Ishikawa (cell line): ENCODE data around the gene CACNA2D3.

ENCODE experiments used
- CEBPB ChIP-seq: IDR thresholded peaks from 2 replicates; pipeline ENCODE4 v1.6.1; 2012
- FOXM1 ChIP-seq: IDR thresholded peaks from 2 replicates; pipeline ENCODE4 v1.6.1; 2012; ENCODE audit warnings: low read depth, borderline replicate concordance
- RAD21 ChIP-seq: IDR thresholded peaks from 2 replicates; pipeline ENCODE4 v1.6.1; 2012; ENCODE audit warnings: low read depth
- TCF12 ChIP-seq: IDR thresholded peaks from 2 replicates; pipeline ENCODE4 v1.6.1; 2012; ENCODE audit warnings: low read depth

DNA sequence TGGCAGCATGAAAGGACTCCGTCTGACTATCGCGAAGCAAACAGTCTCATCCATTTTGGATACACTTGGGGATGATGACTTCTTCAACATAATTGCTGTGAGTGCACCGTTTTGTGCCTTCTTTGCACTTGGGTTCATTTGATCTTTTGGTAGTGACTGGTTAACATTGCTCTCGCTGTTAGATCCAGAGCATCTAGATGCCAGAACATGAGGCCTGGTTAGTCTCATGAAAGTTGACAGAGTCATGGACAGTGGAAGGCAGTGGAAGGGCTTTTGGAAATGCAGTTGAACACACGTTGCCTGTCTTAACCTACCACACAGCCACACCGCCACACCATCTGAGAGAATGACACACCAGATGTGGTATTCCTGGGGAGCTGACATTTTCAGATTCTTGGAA is 447.7 kb downstream of the CACNA2D3 start:
- TF ChIP-seq RAD21 (no peak), FOXM1 (no peak), TCF12 (no peak), CEBPB (no peak)
